ENCODE data around the gene MYEF2.

The MYEF2 gene

GRCh38 chr15:48202068-48202467 is 24.0 kb upstream of the MYEF2 start:
- no peak for DNase-seq (ENCODE audit: low read depth)
- in situ Hi-C loops (cut with HindIII; ENCODE audit: low sequenced_read_pairs) = no loop called here
- no peak overlapping the region for H3K4me3 ChIP-seq (ENCODE audit: low read depth, low read length)
- TF ChIP-seq CTCF (IDR thresholded peaks at IDR 0.05; ENCODE audit: low read depth, low read length, missing control alignments) = no peak

DNA sequence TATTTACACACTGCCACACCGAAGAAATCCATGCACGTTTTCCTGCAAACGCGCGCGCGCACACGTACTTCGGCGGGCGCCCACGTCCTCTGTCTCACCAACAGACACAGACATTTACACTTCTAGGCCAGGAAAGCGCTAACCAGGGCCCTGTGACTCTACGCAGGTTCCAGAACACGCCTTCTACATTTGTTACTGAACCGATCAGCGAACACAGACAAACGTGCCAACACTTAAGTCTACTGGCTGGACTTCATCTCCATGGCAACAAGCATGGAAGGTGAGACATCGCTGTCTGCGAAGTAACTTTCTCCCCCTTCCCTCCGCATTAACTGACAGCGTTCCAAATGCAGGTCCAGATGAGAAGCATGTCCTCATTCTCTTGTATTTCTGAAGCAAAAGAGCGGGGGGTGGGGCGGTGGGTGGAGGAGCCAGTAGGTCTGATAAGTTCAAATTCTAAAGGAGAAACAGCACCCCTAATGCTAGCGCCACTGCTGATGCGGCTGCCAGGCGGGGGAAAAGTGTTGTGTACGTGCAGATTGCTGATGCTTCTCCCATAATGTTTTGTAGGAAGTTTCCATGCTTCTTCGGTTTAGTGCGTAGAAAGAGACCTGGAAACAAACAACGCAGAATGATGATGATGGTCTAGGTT is 13.6 kb upstream of the MYEF2 start, which contains the start of gene CTXN2:
TSS of gene CTXN2 (plus strand) at position 92 of the 652 bp plus-strand sequence. CDS start 9,636 bp downstream, outside the sequence.
- in situ Hi-C loops (cut with HindIII; ENCODE audit: low sequenced_read_pairs) = no loop called here
- peak within 1 kb of the TSS; percentile 26 for H3K4me3 ChIP-seq (ENCODE audit: low read depth, low read length)
- TF ChIP-seq CTCF (IDR thresholded peaks at IDR 0.05; ENCODE audit: low read depth, low read length, missing control alignments) = no peak
- no peak for DNase-seq (ENCODE audit: low read depth)

- peak; percentile 65 for DNase-seq (ENCODE audit: low read depth)
- in situ Hi-C loops (cut with HindIII; ENCODE audit: low sequenced_read_pairs) = no loop called here
- H3K4me3 ChIP-seq (ENCODE audit: low read depth, low read length) = peak overlapping the region; percentile 26
- no peak for TF ChIP-seq CTCF (IDR thresholded peaks at IDR 0.05; ENCODE audit: low read depth, low read length, missing control alignments)
These were observed 13.0 kb upstream of the MYEF2 start for GRCh38 chr15:48190932-48191573.

DNA sequence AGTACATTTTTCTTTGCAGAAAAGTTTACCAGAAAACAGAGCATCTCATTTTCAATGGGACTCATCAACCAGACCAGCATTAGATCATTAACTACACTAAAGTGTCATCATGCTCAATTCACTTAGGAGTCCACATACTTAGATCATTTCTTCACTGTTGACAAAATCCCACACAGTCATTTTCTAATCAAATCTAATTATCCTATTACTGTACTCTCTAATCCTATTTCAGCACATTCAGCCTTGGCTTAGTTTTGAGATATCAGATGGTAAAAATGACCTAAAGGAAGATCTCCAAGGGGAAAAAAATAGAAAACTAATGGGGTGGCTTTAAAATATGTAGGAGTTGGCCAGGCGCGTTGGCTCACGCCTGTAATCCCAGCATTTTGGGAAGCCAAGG is 8.2 kb upstream of the MYEF2 start:
- in situ Hi-C loops (cut with HindIII; ENCODE audit: low sequenced_read_pairs) = no loop called here
- H3K4me3 ChIP-seq (ENCODE audit: low read depth, low read length) = no peak overlapping the region
- no peak for TF ChIP-seq CTCF (IDR thresholded peaks at IDR 0.05; ENCODE audit: low read depth, low read length, missing control alignments)
- DNase-seq (ENCODE audit: low read depth) = no peak

DNA sequence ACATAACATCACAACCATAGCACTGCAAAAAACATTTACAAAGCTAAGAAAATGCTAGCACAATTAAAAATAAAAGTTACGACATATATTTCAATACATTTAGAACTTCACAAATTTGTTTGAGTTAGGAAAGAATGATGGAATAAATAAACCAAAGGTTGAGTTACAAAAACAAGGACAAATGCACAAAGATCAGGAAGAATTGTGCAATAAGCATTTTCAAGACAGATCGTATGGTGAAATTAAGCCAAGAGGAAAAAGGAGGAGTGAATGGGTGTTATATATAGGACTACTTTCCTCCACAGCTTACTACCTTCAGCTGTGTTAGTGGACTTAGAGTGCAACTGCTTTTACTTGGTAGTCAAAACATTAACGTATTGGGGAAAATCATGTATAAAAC is 7.4 kb upstream of the MYEF2 start:
- in situ Hi-C loops (cut with HindIII; ENCODE audit: low sequenced_read_pairs) = no loop called here
- DNase-seq (ENCODE audit: low read depth) = no peak
- no peak overlapping the region for H3K4me3 ChIP-seq (ENCODE audit: low read depth, low read length)
- no peak for TF ChIP-seq CTCF (IDR thresholded peaks at IDR 0.05; ENCODE audit: low read depth, low read length, missing control alignments)

- DNase-seq (ENCODE audit: low read depth) = no peak
- no peak for TF ChIP-seq CTCF (IDR thresholded peaks at IDR 0.05; ENCODE audit: low read depth, low read length, missing control alignments)
- in situ Hi-C loops (cut with HindIII; ENCODE audit: low sequenced_read_pairs) = no loop called here
- H3K4me3 ChIP-seq (ENCODE audit: low read depth, low read length) = no peak overlapping the region
These were observed 4.7 kb upstream of the MYEF2 start for GRCh38 chr15:48182749-48183148.
